Stimulated activated CD8-positive, alpha-beta memory T cell treated with anti-CD3 and anti-CD28 coated beads, Interleukin-12 subunit alpha, Interleukin-12 subunit beta, amount 100 ng/mL, for 24 hours (primary cell): ENCODE measurements around the gene DFFB.

Experiments
- DNase-seq: peaks from one replicate; pipeline ENCODE4 v3.0.0-alpha.2; 2020; ENCODE audit errors: extremely low read depth

DFFB gene

DNA sequence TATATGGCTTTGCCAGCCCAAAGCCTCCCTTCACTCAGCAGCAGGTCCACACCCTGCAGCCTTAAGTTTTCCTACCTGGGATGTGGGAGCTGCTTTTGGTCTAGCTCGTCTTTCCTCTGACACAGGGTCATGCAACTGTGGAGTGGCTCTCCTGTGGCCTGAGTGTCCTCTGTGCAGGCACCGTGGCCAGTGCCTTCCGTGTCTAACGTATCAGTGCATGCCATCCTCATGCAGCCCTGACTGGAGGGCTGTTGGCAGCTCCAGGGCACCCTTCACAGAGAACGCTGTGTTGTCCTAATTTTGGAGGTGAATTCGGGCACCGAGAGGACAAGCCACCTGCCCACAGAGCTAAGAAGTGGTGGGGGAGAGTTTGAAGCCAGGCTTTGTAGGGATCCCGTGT, 68.5 kb downstream of the DFFB start:
- no peak for DNase-seq

DNA sequence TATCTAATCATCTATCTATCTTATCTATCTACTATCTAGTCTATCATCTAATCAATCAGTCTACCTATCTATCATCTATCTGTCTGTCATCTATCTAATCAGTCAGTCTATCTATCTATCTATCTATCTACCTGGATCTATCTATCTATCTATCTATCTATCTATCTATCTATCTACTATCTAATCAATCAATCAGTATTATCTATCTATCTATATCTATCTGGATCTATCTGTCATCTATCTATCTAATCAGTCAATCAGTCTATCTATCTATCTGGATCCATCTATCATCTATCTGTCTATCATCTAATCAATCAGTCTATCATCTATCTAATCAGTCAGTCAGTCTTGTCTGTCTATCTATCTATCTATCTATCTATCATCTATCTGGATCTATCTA, 69.7 kb downstream of the DFFB start:
- DNase-seq: no peak

DNA sequence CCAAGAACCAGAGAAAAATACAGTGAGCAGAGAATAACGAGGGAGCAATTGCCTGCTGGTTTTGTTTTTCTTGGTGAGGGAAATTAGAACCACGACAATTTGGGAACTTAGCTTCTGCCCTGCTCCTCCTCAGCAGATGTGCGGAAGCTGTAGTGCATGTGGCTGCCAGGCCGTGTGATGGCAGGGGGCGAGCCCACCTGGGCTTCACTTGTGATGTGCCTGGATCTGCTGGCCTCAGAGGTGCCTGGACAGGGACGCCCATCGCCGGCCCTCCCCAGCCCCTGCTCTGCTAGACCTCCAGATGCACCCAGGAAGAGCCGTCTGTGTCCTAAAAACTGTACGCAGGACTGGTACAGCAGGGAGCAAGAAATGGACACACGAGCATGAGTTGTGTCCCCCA, 71.3 kb downstream of the DFFB start:
- no peak for DNase-seq

DNA sequence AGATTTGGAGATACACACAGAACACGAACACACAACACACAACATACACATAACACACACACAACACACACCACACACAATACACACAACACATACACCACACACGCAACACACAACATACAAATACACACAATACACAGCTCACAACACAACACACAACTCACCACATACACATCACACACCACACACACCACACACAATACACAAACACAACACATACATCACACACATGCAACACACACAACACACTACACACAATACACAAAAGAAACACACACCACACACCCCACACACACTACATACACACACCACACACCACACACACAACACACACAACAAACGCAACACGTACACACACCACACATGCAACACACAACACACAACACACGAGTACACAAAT, 71.8 kb downstream of the DFFB start:
- no peak for DNase-seq

- no peak for DNase-seq
Measured at GRCh38 chr1:3930301-3931006, 73.2 kb downstream of the DFFB start.

- DNase-seq: no peak
Measured at GRCh38 chr1:3931007-3931912, 74.0 kb downstream of the DFFB start.

DNA sequence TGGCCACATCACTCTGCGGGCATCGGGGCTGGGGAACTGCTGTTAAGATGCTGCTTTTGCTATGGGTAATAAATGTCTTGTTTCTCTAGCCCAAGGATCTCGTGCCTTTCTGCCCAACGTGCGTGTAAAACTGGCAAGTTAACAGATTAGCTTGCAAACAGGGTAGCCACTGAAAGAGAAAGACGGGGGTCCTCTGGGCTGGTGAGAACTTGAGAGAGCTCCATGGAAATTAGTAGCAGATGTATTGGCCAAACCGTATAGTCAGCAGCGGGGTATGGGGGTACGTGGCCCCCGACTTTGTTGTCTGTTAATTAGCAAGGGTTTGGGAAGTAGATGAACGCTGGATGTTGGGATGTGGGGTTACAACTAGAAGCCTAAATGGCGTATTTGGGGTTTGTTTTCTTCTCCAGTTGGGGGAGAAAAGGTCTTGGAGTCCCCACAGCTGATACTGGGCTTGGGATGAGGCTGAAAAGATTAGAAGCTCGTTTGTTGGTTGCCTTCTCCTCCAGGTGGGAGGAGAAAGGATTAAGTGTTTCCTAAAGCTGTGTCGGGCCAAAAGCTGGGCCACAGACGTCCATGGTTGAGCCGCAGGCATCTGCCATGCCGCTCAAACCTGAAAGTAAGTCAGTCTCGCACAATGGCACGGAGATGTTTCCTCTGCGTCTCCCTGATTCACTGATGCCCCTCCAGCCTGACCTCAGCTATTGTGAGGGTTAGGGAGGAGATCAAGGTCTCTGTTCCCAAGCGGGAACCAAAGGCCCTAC, 75.1 kb downstream of the DFFB start:
- no peak for DNase-seq
